Activated T-cell treated with anti-CD3 and anti-CD28 coated beads, Interleukin-2, amount 50 U/mL, for 72 hours (primary cell): ENCODE results near the gene PAX3. TPM values are rescaled to one million over a fixed set of nuclear protein-coding genes. Genes with fewer than 3 reads are reported as not detected.

Source experiments
- total RNA-seq, 2 donors: library from RNA; stranded (reverse); gene quantifications; one replicate each; pipeline ENCODE4 v1.2.3, GENCODE V29; 2022

The PAX3 gene
- total RNA-seq, 2 donors from 2014 or later = not detected

Other genes with a start within 250 kb of the PAX3 start
- gene SGPP2, start 125.5 kb upstream of the PAX3 start, total RNA-seq = 10 to 100 TPM; 15.1 to 20.9 TPM